A549 (cell line): Measurements from ENCODE around the gene VPS37D. TPM values are rescaled to one million over a fixed set of nuclear protein-coding genes. Genes with fewer than 3 reads are reported as not detected.

Experiments used
- ATAC-seq, 2 experiments: fragments of 200-7000 bp in 1 of 2; fragments of >200 bp in 1 of 2; cut with Nextera tagmentation in 1 of 2; cut with Tn5 transposase in 1 of 2; 3 replicates each; pipeline versions ENCODE4 v1.8.0 to v1.9.1; 2018 to 2020; ENCODE audit warnings: mild to moderate bottlenecking in 1 of 2, moderate library complexity in 1 of 2
- CTCF ChIA-PET: fragments of 300-600 bp; sonication (Branson Sonifier 250); formaldehyde crosslinking; extraction: SDS; loops from one replicate; lab custom pipeline; 2021; ENCODE audit warnings: antibody characterized with exemption, inconsistent platforms; lab: Yijun Ruan, JAX
- POLR2A ChIA-PET: fragments of 350-600 bp; formaldehyde crosslinking; extraction: SDS; loops from one replicate; lab custom pipeline; 2021; ENCODE audit warnings: antibody characterized with exemption, inconsistent platforms; lab: Yijun Ruan, JAX
- DNase-seq, 2 experiments: peaks; one replicate each; pipeline versions ENCODE4 v3.0.0 to v3.0.0-alpha.2; 2011 to 2016; ENCODE audit warnings: low read depth in 1 of 2, low spot score in 1 of 2
- FAIRE-seq: peaks from 2 replicates; lab custom pipeline; 2011; peaks lifted over from hg19 to GRCh38; lab: Jason Lieb, UNC
- H3K27ac ChIP-seq, 2 experiments: fragments of >200 bp; sonication (Bioruptor Twin); formaldehyde crosslinking; 3 replicates each; pipeline ENCODE4 v1.5.1; 2016 to 2017
- H3K4me1 ChIP-seq: fragments of >200 bp; sonication (Bioruptor Twin); formaldehyde crosslinking; 3 replicates; pipeline ENCODE4 v1.6.1; 2016
- H3K4me2 ChIP-seq: fragments of >200 bp; sonication (Bioruptor Twin); formaldehyde crosslinking; 3 replicates; pipeline ENCODE4 v1.6.1; 2016
- H3K4me3 ChIP-seq: fragments of >200 bp; sonication (Bioruptor Twin); formaldehyde crosslinking; 3 replicates; pipeline ENCODE4 v1.5.1; 2016
- H3K9me3 ChIP-seq: fragments of >200 bp; sonication (Bioruptor Twin); formaldehyde crosslinking; 3 replicates; pipeline ENCODE4 v1.6.1; 2016
- EHF ChIP-seq: fragments of 250-450 bp; sonication (Bioruptor Pico); IDR thresholded peaks from 2 replicates; pipeline ENCODE4 v1.5.0; 2020; ENCODE audit warnings: mild to moderate bottlenecking
- EP300 ChIP-seq, 2 experiments: fragments of >200 bp; sonication (Bioruptor Twin); formaldehyde crosslinking; IDR thresholded peaks; 2 replicates in 1 of 2; 3 replicates in 1 of 2; pipeline ENCODE4 v1.6.1; 2016 to 2017
- FOSL2 ChIP-seq, 2 experiments: fragments of 450-650 bp in 1 of 2; fragments of >200 bp in 1 of 2; sonication (Bioruptor Twin) in 1 of 2; formaldehyde crosslinking; IDR thresholded peaks; 2 replicates each; pipeline versions ENCODE4 v1.5.0 to v1.6.1; 2016 to 2020; ENCODE audit warnings: mild to moderate bottlenecking in 1 of 2, moderate library complexity in 1 of 2
- HES2 ChIP-seq: fragments of >200 bp; sonication (Bioruptor Twin); formaldehyde crosslinking; IDR thresholded peaks from 2 replicates; pipeline ENCODE4 v1.6.1; 2016
- HMGXB4 ChIP-seq: fragments of 250-450 bp; sonication (Bioruptor Pico); IDR thresholded peaks from 2 replicates; pipeline ENCODE4 v1.5.0; 2021; ENCODE audit warnings: mild to moderate bottlenecking, moderate library complexity, borderline replicate concordance
- HOXB5 ChIP-seq: fragments of 250-450 bp; sonication (Bioruptor Pico); IDR thresholded peaks from 2 replicates; pipeline ENCODE4 v1.5.0; 2020; ENCODE audit warnings: mild to moderate bottlenecking, moderate library complexity
- JUN ChIP-seq, 2 experiments: fragments of >200 bp; sonication (Bioruptor Twin); formaldehyde crosslinking; IDR thresholded peaks; 2 replicates in 1 of 2; 3 replicates in 1 of 2; pipeline ENCODE4 v1.6.1; 2016 to 2017
- KDM1A ChIP-seq: fragments of 200-600 bp; sonication (generic); IDR thresholded peaks from 2 replicates; pipeline ENCODE4 v1.6.1; 2016; ENCODE audit warnings: low read depth, mild to moderate bottlenecking
- NFE2L2 ChIP-seq: fragments of 150-350 bp; conservative IDR thresholded peaks from 2 replicates; pipeline ENCODE4 v1.6.1; 2014; ENCODE audit warnings: low read length
- NR3C1 ChIP-seq: fragments of >200 bp; sonication (Bioruptor Twin); formaldehyde crosslinking; IDR thresholded peaks from 3 replicates; pipeline ENCODE4 v1.6.1; 2017
- RARB ChIP-seq: fragments of 250-450 bp; sonication (Bioruptor Pico); IDR thresholded peaks from 2 replicates; pipeline ENCODE4 v1.8.0; 2021; ENCODE audit warnings: mild to moderate bottlenecking, moderate library complexity
- REST ChIP-seq: fragments of 200-600 bp; sonication (generic); IDR thresholded peaks from 2 replicates; pipeline ENCODE4 v1.6.1; 2016; ENCODE audit warnings: antibody characterized with exemption, mild to moderate bottlenecking, moderate library complexity
- SMC3 ChIP-seq: fragments of >200 bp; sonication (Bioruptor Twin); formaldehyde crosslinking; IDR thresholded peaks from 3 replicates; pipeline ENCODE4 v1.6.1; 2018; ENCODE audit warnings: inconsistent platforms
- SREBF2 ChIP-seq: fragments of 450-650 bp; IDR thresholded peaks from 2 replicates; pipeline ENCODE4 v1.6.1; 2014; ENCODE audit warnings: mild to moderate bottlenecking, moderate library complexity
- ZNF302 ChIP-seq: fragments of 250-450 bp; sonication (Bioruptor Pico); IDR thresholded peaks from 2 replicates; pipeline ENCODE4 v1.9.0; 2021; ENCODE audit warnings: inconsistent platforms, mild to moderate bottlenecking, moderate library complexity
- ZSCAN20 ChIP-seq: fragments of 250-450 bp; sonication (Bioruptor Pico); IDR thresholded peaks from 2 replicates; pipeline ENCODE4 v1.8.0; 2022; ENCODE audit warnings: mild to moderate bottlenecking, moderate library complexity
- WGBS: methylation state at CpG from one replicate; pipeline ENCODE4 v1.1.6; 2017; ENCODE audit errors: missing lambda C conversion rate; 5-methylcytosine and 5-hydroxymethylcytosine counted together
- polyA plus RNA-seq, 4 experiments: library from polyadenylated mRNA; depleted of rRNA in 3 of 4; stranded (reverse); fragments of >200 nt; fragmentation: RNase III in 1 of 4; extraction: RNeasy Plus Mini Kit Qiagen cat#74134 plus additional on column Dnase treatment in 1 of 4; gene quantifications; 2 replicates in 3 of 4; 3 replicates in 1 of 4; pipeline ENCODE4 v1.2.3, GENCODE V29; 2011 to 2017

Gene VPS37D
- polyA plus RNA-seq, 2 of the 4 experiments (the other 2 are of a cell fraction), result 2.6 to 3.3 TPM

GRCh38 chr7:73631558-73631957 lies 36.1 kb upstream of the VPS37D start:
- TF ChIP-seq NFE2L2 (no peak), RARB (CRISPR knock-in tag) (no peak)
- FAIRE-seq (no peak), ATAC-seq (no peak), DNase-seq (no peak)
- Histone ChIP-seq H3K27ac (no peak overlapping the region; a peak in 1 of 6 replicates), H3K4me2 (no peak overlapping the region), H3K4me1 (peaks cover 26% of the 10 kb centered on the region), H3K9me3 (no peaks in the 10 kb centered on the region), H3K4me3 (no peak overlapping the region)
- ChIA-PET POLR2A (interaction anchor here (0.6 kb wide), 1 partner anchor 285 kb away, joined by 3 read pairs; no protein-coding TSS in a partner anchor), CTCF (interaction anchor here (2.5 to 8.4 kb wide), 7 partner anchors 8 to 102 kb away, joined by 9 to 98 read pairs (median 45); partner anchors contain the start of gene VPS37D)
- WGBS, result 28% methylated on average over 1 of the region's 1 CpG

- DNase-seq (no peak), ATAC-seq (no peak), FAIRE-seq (no peak)
- 84% methylated on average over 7 of the region's 7 CpGs for WGBS
- Histone ChIP-seq H3K27ac (0 out of 6 replicates have a peak overlapping the region, but pooled peaks of 1 of the 2 experiments have one; percentile 8), H3K4me3 (no peak overlapping the region), H3K9me3 (no peaks in the 10 kb centered on the region), H3K4me1 (peaks cover 32% of the 10 kb centered on the region), H3K4me2 (no peak overlapping the region)
- ChIA-PET CTCF (interaction anchor here (0.5 to 6.7 kb wide), 7 partner anchors 16 to 224 kb away, joined by 3 to 73 read pairs (median 4); partner anchors contain the start of gene VPS37D), POLR2A (no interaction called here)
- TF ChIP-seq HOXB5 (CRISPR knock-in tag) (no peak), REST (no peak), HES2 (no peak), NR3C1 (no peak), ZNF302 (no peak), HMGXB4 (no peak), JUN (IDR thresholded peaks at IDR 0.05) (no peak), ZSCAN20 (CRISPR knock-in tag) (no peak), EP300 (IDR thresholded peaks at IDR 0.05) (no peak), EHF (CRISPR knock-in tag) (no peak)
These were observed 34.3 kb upstream of the VPS37D start for GRCh38 chr7:73633323-73633722.

GRCh38 chr7:73633844-73634243 lies 33.8 kb upstream of the VPS37D start:
- 88% methylated on average over 8 of the region's 8 CpGs for WGBS
- H3K9me3 ChIP-seq, result no peaks in the 10 kb centered on the region
- 0 out of 2 replicates have a peak, but pooled peaks have one; percentile 41 for TF ChIP-seq KDM1A
- no peak for TF ChIP-seq SREBF2
- TF ChIP-seq SMC3, result no peak
- TF ChIP-seq FOSL2 (IDR thresholded peaks at IDR 0.05), result no peak
- no peak for TF ChIP-seq FOSL2 (CRISPR knock-in tag; IDR thresholded peaks at IDR 0.05)
- FAIRE-seq (no peak), ATAC-seq (no peak), DNase-seq (no peak)
- H3K4me1 ChIP-seq, result peaks cover 30% of the 10 kb centered on the region
- POLR2A ChIA-PET, result no interaction called here
- H3K4me2 ChIP-seq, result no peak overlapping the region
- H3K4me3 ChIP-seq, result no peak overlapping the region
- CTCF ChIA-PET, result interaction anchor here (0.6 to 6.7 kb wide), 5 partner anchors 12 to 101 kb away, joined by 3 to 73 read pairs (median 4); partner anchors contain the start of gene VPS37D
- H3K27ac ChIP-seq, result 0 out of 6 replicates have a peak overlapping the region, but pooled peaks of 1 of the 2 experiments have one; percentile 8
